Gastrocnemius medialis (tissue), 4 donors: ENCODE data around the gene USP15. TPM values are rescaled to one million over a fixed set of nuclear protein-coding genes. Genes with fewer than 3 reads are reported as not detected.

Source experiments
- ATAC-seq, 2 donors: fragments of 150-250 bp; one replicate each; pipeline ENCODE4 v1.9.1; 2016
- DNase-seq, 2 donors: peaks; one replicate each; pipeline ENCODE4 v3.0.0-alpha.2; 2019
- H3K27ac ChIP-seq, 4 donors: fragments of 200-600 bp; sonication (generic); 1 replicate in 1 of 4; 2 replicates in 3 of 4; pipeline ENCODE4 v1.5.1; 2016 to 2018; ENCODE audit warnings: mild to moderate bottlenecking in 2 of 4, moderate library complexity in 1 of 4
- H3K27me3 ChIP-seq, 3 donors: fragments of 200-600 bp; sonication (generic) in 2 of 3; 1 replicate in 1 of 3; 2 replicates in 2 of 3; pipeline versions ENCODE4 v1.5.1 to v1.6.0; 2016 to 2019; ENCODE audit warnings: mild to moderate bottlenecking in 1 of 3, moderate library complexity in 1 of 3
- H3K36me3 ChIP-seq, 2 donors: fragments of 200-600 bp; sonication (generic) in 1 of 2; one replicate each; pipeline ENCODE4 v1.5.1; 2017 to 2018
- H3K4me1 ChIP-seq, 2 donors: fragments of 200-600 bp; sonication (generic) in 1 of 2; one replicate each; pipeline ENCODE4 v1.5.1; 2016 to 2017; ENCODE audit warnings: mild to moderate bottlenecking in 2 of 2
- H3K4me3 ChIP-seq, 4 donors: fragments of 200-600 bp; sonication (generic) in 3 of 4; 1 replicate in 1 of 4; 2 replicates in 3 of 4; pipeline ENCODE4 v1.5.1; 2016 to 2019; ENCODE audit warnings: mild to moderate bottlenecking in 2 of 4
- H3K9me3 ChIP-seq, 3 donors: fragments of 200-600 bp; sonication (generic) in 2 of 3; 1 replicate in 1 of 3; 2 replicates in 2 of 3; pipeline ENCODE4 v1.5.1; 2016 to 2019
- POLR2A ChIP-seq, 2 donors: fragments of 450-650 bp; IDR thresholded peaks; one replicate each; pipeline ENCODE4 v1.6.1; 2017; ENCODE audit warnings: antibody characterized with exemption in 2 of 2, mild to moderate bottlenecking in 2 of 2, moderate library complexity in 2 of 2
- in situ Hi-C, 4 donors: fragments of 200-750 bp; cut with MboI; loops; one replicate each; pipeline versions ENCODE4 v1.15.0 to v1.8.0; 2017; ENCODE audit warnings: low sequenced_read_pairs in 4 of 4
- intact Hi-C: fragments of 100-400 bp; cut with DNase I; formaldehyde crosslinking; loops from one replicate; pipeline ENCODE4 v1.15.1; 2023; ENCODE audit warnings: low total_unique reads
- total RNA-seq, 4 donors: library from RNA; depleted of rRNA; stranded (reverse); fragments of >200 nt; gene quantifications; one replicate each; pipeline versions ENCODE4 v1.1.0 to v1.2.3, GENCODE V29; 2016
- TF ChIP-seq, protein P1 (sequence below), 5 experiments: fragments of 450-650 bp in 3 of 5; fragments of 200-600 bp in 2 of 5; sonication (generic) in 2 of 5; IDR thresholded peaks in 4 of 5; conservative IDR thresholded peaks in 1 of 5; 1 replicate in 4 of 5; 2 replicates in 1 of 5; pipeline ENCODE4 v1.5.1; 2016 to 2019; ENCODE audit warnings: antibody characterized with exemption in 5 of 5, mild to moderate bottlenecking in 3 of 5, moderate library complexity in 3 of 5

Gene USP15
- total RNA-seq, 4 donors from 2014 or later: 49.0 to 93.6 (median 50.6) TPM

DNA sequence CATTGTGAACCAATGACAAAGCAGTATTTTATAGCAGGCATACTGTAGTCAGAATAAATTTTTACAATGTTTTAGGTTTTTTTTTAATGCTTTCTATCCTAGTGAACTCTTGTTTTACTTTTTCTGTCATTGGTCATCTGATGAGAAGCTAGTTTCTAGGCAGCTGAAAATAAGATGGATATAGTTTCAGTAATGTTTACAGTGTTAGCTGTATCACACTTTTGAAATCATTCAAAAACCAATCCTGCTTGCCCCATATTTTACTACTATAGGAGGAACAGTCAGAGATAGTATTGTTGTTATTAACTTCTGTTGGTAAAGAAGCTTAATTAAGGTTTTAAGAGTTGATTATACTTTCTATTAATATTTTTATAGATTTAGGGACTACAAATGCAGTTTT lies 24.5 kb downstream of the USP15 start:
- intact Hi-C loops: no loop called here
- peaks cover 23 to 27% of the 10 kb centered on the region in 2 donors for H3K4me1 ChIP-seq
- H3K27me3 ChIP-seq: no peaks in the 10 kb centered on the region
- ATAC-seq: no peak
- no peaks in the 10 kb centered on the region for H3K9me3 ChIP-seq
- no peak overlapping the region for H3K4me3 ChIP-seq
- H3K27ac ChIP-seq: peak overlapping the region in 3 of 4 donors; percentile 2 to 21 (median 12)
- no peak for DNase-seq
- in situ Hi-C loops: no loop called here
- TF ChIP-seq, protein P1, sequence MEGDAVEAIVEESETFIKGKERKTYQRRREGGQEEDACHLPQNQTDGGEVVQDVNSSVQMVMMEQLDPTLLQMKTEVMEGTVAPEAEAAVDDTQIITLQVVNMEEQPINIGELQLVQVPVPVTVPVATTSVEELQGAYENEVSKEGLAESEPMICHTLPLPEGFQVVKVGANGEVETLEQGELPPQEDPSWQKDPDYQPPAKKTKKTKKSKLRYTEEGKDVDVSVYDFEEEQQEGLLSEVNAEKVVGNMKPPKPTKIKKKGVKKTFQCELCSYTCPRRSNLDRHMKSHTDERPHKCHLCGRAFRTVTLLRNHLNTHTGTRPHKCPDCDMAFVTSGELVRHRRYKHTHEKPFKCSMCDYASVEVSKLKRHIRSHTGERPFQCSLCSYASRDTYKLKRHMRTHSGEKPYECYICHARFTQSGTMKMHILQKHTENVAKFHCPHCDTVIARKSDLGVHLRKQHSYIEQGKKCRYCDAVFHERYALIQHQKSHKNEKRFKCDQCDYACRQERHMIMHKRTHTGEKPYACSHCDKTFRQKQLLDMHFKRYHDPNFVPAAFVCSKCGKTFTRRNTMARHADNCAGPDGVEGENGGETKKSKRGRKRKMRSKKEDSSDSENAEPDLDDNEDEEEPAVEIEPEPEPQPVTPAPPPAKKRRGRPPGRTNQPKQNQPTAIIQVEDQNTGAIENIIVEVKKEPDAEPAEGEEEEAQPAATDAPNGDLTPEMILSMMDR (IDR thresholded peaks at IDR 0.05 in 4 of 5, conservative IDR thresholded peaks at IDR 0.05 in 1 of 5): no peak
- no peak for TF ChIP-seq POLR2A (IDR thresholded peaks at IDR 0.05)
- H3K36me3 ChIP-seq: no peaks in the 10 kb centered on the region

- Histone ChIP-seq H3K27me3 (no peaks in the 10 kb centered on the region), H3K27ac (no peak overlapping the region), H3K4me1 (peaks cover 23 to 27% of the 10 kb centered on the region in 2 donors), H3K36me3 (no peaks in the 10 kb centered on the region), H3K9me3 (no peaks in the 10 kb centered on the region), H3K4me3 (no peak overlapping the region)
- TF ChIP-seq, protein P1 (IDR thresholded peaks at IDR 0.05 in 4 of 5, conservative IDR thresholded peaks at IDR 0.05 in 1 of 5): no peak
- no peak for TF ChIP-seq POLR2A (IDR thresholded peaks at IDR 0.05)
- intact Hi-C loops (no loop called here), in situ Hi-C loops (no loop called here)
- DNase-seq (no peak), ATAC-seq (no peak)
Measured at GRCh38 chr12:62285284-62285683, 25.1 kb downstream of the USP15 start.

GRCh38 chr12:62288328-62288727 lies 28.1 kb downstream of the USP15 start:
- Histone ChIP-seq H3K4me3 (no peak overlapping the region), H3K36me3 (no peaks in the 10 kb centered on the region), H3K9me3 (peaks cover 0 to 4% (median 0%) of the 10 kb centered on the region in 3 donors), H3K27me3 (no peaks in the 10 kb centered on the region), H3K4me1 (peaks cover 18% of the 10 kb centered on the region in 2 donors), H3K27ac (no peak overlapping the region)
- ATAC-seq (no peak), DNase-seq (no peak)
- in situ Hi-C loops (no loop called here), intact Hi-C loops (no loop called here)
- TF ChIP-seq, protein P1 (IDR thresholded peaks at IDR 0.05 in 4 of 5, conservative IDR thresholded peaks at IDR 0.05 in 1 of 5): no peak
- TF ChIP-seq POLR2A (IDR thresholded peaks at IDR 0.05): no peak

- no peaks in the 10 kb centered on the region for H3K27me3 ChIP-seq
- intact Hi-C loops: no loop called here
- H3K36me3 ChIP-seq: peaks cover 0 to 7% of the 10 kb centered on the region in 2 donors
- H3K4me3 ChIP-seq: no peak overlapping the region
- DNase-seq: no peak
- peaks cover 4 to 7% of the 10 kb centered on the region in 2 donors for H3K4me1 ChIP-seq
- in situ Hi-C loops: no loop called here
- no peak for TF ChIP-seq POLR2A (IDR thresholded peaks at IDR 0.05)
- TF ChIP-seq, protein P1 (IDR thresholded peaks at IDR 0.05 in 4 of 5, conservative IDR thresholded peaks at IDR 0.05 in 1 of 5): no peak
- H3K9me3 ChIP-seq: peaks cover 0 to 4% (median 0%) of the 10 kb centered on the region in 3 donors
- H3K27ac ChIP-seq: no peak overlapping the region
- ATAC-seq: no peak
Measured at GRCh38 chr12:62290846-62291245, 30.6 kb downstream of the USP15 start.
